H1 (cell line): ENCODE results near the gene ZNF614. TPM values are rescaled to one million over a fixed set of nuclear protein-coding genes. Genes with fewer than 3 reads are reported as not detected.

Source experiments
- BACH1 ChIP-seq: IDR thresholded peaks from 2 replicates; pipeline ENCODE4 v1.6.1; 2012; ENCODE audit warnings: low read length, improper control_type of control experiment
- CBX5 ChIP-seq: fragments of 300-800, 300-1000 bp; sonication (generic); IDR thresholded peaks from 2 replicates; pipeline ENCODE4 v1.7.1; 2016; ENCODE audit warnings: antibody characterized with exemption, low read length, low read depth
- CHD7 ChIP-seq: fragments of 300-600 bp; sonication (generic); IDR thresholded peaks from 2 replicates; pipeline ENCODE4 v1.7.1; 2012; ENCODE audit warnings: low read length, moderate library complexity, mild to moderate bottlenecking, inconsistent platforms; ENCODE audit not compliant: insufficient replicate concordance
- CREB1 ChIP-seq: IDR thresholded peaks from 2 replicates; pipeline ENCODE4 v1.6.1; 2012; ENCODE audit warnings: inconsistent platforms
- CTCF ChIP-seq, 3 experiments: IDR thresholded peaks; 1 replicate in 2 of 3; 2 replicates in 1 of 3; pipeline versions ENCODE4 v1.5.1 to v1.6.1; 2011; ENCODE audit warnings: low read length in 3 of 3, mild to moderate bottlenecking in 3 of 3, inconsistent platforms in 2 of 3, low read depth in 1 of 3, moderate library complexity in 1 of 3; ENCODE audit not compliant: insufficient read depth in 1 of 3; ENCODE audit errors: control extremely low read depth in 1 of 3
- E2F6 ChIP-seq: IDR thresholded peaks from 2 replicates; pipeline ENCODE4 v1.6.1; 2012; ENCODE audit warnings: inconsistent platforms
- POLR2AphosphoS5 ChIP-seq: IDR thresholded peaks from 2 replicates; pipeline ENCODE4 v1.6.1; 2011; ENCODE audit warnings: low read depth, low read length
- polyA plus RNA-seq, 7 experiments: library from polyadenylated mRNA; depleted of rRNA in 3 of 7; stranded (reverse) in 5 of 7; unstranded in 2 of 7; fragments of >200 nt in 5 of 7; fragments of 200-250 nt in 2 of 7; gene quantifications; 1 replicate in 5 of 7; 2 replicates in 1 of 7; 4 replicates in 1 of 7; pipeline versions ENCODE4 v1.2.1 to v1.2.3, GENCODE V29; 2011 to 2013; ENCODE audit warnings: missing spikeins in 2 of 7, mixed read lengths in 2 of 7
- total RNA-seq: library from RNA; stranded (reverse); fragmentation: NEBNext Ultra II Directional; extraction: Animal tissue kit (Norgen Biotek cat#: 25700); gene quantifications from 2 replicates; pipeline ENCODE4 v1.2.1, GENCODE V29; 2021

ZNF614 gene
- total and polyA plus RNA-seq, 2 of the 8 experiments (the other 6 are each of a cell fraction or from before 2014, with no cell fraction given), result 4.7 to 18.7 TPM

GRCh38 chr19:52028027-52028779, at the start of gene ZNF614 (continued):
- TF ChIP-seq CHD7 (no peak), CBX5 (no peak), BACH1 (peak; percentile 79), POLR2AphosphoS5 (peak; percentile 74; the same call in 1 of the 2 replicates), CREB1 (peak; percentile 99), CTCF (IDR thresholded peaks at IDR 0.05; ENCODE audit: control extremely low read depth in 1 of 3, insufficient read depth in 1 of 3, low read depth in 1 of 3, low read length in 3 of 3) (no peak), E2F6 (peak; percentile 50)
